Ovary (tissue), 9 donors: Measurements from ENCODE around the gene SLC6A18. TPM values are rescaled to one million over a fixed set of nuclear protein-coding genes. Genes with fewer than 3 reads are reported as not detected.

Source experiments
- DNase-seq, 5 donors: peaks; one replicate each; pipeline ENCODE4 v3.0.0-alpha.2; 2019 to 2020
- H3K27ac ChIP-seq, 2 donors: fragments of 200-600 bp; one replicate each; pipeline versions ENCODE4 v1.5.1 to v1.8.0; 2019 to 2022
- H3K27me3 ChIP-seq: fragments of 200-600 bp; one replicate; pipeline ENCODE4 v1.8.0; 2022
- H3K36me3 ChIP-seq: fragments of 200-600 bp; sonication (generic); one replicate; pipeline ENCODE4 v1.5.1; 2019
- H3K4me1 ChIP-seq: one replicate; pipeline ENCODE4 v1.8.1; 2013; ENCODE audit warnings: mild to moderate bottlenecking, moderate library complexity; ENCODE audit not compliant: insufficient read depth
- H3K4me3 ChIP-seq: fragments of 200-600 bp; sonication (generic); one replicate; pipeline ENCODE4 v1.5.1; 2017
- H3K9me3 ChIP-seq, 2 donors: fragments of 200-600 bp in 1 of 2; sonication (generic) in 1 of 2; one replicate each; pipeline versions ENCODE4 v1.5.1 to v1.8.1; 2013 to 2019; ENCODE audit warnings: mild to moderate bottlenecking in 1 of 2, moderate library complexity in 1 of 2
- CTCF ChIP-seq, 3 donors: fragments of 450-650 bp in 2 of 3; fragments of 200-600 bp in 1 of 3; IDR thresholded peaks; one replicate each; pipeline versions ENCODE4 v1.5.1 to v1.8.0; 2016 to 2022; ENCODE audit warnings: antibody characterized with exemption in 3 of 3, mild to moderate bottlenecking in 1 of 3
- EP300 ChIP-seq: sonication (generic); formaldehyde crosslinking; IDR thresholded peaks from one replicate; pipeline ENCODE4 v1.6.1; 2017; ENCODE audit warnings: antibody characterized with exemption
- POLR2A ChIP-seq: fragments of 450-650 bp; IDR thresholded peaks from one replicate; pipeline ENCODE4 v1.6.1; 2017; ENCODE audit warnings: antibody characterized with exemption, mild to moderate bottlenecking, moderate library complexity
- WGBS, 3 donors: extraction: QIAGEN DNeasy Blood & Tissue Kit in 1 of 3; methylation state at CpG; one replicate each; pipeline versions ENCODE4 v1.1.5 to v1.1.7; 2013 to 2017; 5-methylcytosine and 5-hydroxymethylcytosine counted together
- intact Hi-C, 4 donors: fragments of 100-400 bp; cut with DNase I; formaldehyde crosslinking; loops; one replicate each; pipeline versions ENCODE4 v1.11.0 to v1.15.1; 2022 to 2023
- polyA plus RNA-seq, 2 donors: library from polyadenylated mRNA; stranded (reverse); fragments of 200-250 nt in 1 of 2; fragments of 350-450 nt in 1 of 2; fragmentation: Illumina TruSeq in 1 of 2; extraction: RNeasy Lipid Tissue Mini Kit (QIAGEN cat#74804) in 1 of 2; gene quantifications; one replicate each; pipeline ENCODE4 v1.2.3, GENCODE V29; 2013 to 2014
- total RNA-seq, 7 donors: library from RNA; depleted of rRNA in 2 of 7; stranded (reverse); fragments of >200 nt in 2 of 7; fragmentation: NEBNext Ultra II Directional in 3 of 7; extraction: Animal tissue kit (Norgen Biotek cat#: 25700) in 3 of 7; gene quantifications; one replicate each; pipeline versions ENCODE4 v1.1.0 to v1.2.4, GENCODE V29; 2016 to 2023
- donor health status: DM: no; HTN: no; CAD: no; lungs with moderate emphysema.
- donor health status: DM: no; HTN: no; CAD: no.
- donor health status: Bipolar disorder and iron deficiency.
- donor health status: DM: yes; HTN: yes; CAD: no.
- donor health status: DM: no; HTN: no; CAD: no.
- donor health status: DM: yes; HTN: yes; CAD: no.

The SLC6A18 gene
- total and polyA plus RNA-seq, 9 donors = not detected

DNA sequence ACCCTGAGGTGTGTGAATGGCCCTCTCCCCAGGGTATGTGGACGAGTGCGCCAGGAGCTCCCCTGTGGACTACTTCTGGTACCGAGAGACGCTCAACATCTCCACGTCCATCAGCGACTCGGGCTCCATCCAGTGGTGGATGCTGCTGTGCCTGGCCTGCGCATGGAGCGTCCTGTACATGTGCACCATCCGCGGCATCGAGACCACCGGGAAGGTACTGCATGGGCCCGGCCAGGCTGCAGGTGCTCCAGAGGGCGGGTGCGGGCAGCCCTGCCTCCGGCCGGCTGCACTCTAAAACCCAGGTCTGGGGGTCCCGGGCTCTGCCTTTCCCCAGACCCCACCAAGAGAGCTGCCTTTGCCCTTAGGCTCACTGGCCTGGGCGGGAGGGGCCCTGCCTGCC is 12.9 kb upstream of the SLC6A18 start:
- no peak for DNase-seq
- TF ChIP-seq CTCF (IDR thresholded peaks at IDR 0.05) (no peak), POLR2A (no peak), EP300 (no peak)
- no peaks in the 10 kb centered on the region for H3K36me3 ChIP-seq
- no peak overlapping the region for H3K27ac ChIP-seq
- WGBS, 3 donors = 87 to 93% (median 89%) methylated on average over 18 to 20 of the region's 20 CpGs
- H3K4me1 ChIP-seq = no peaks in the 10 kb centered on the region
- intact Hi-C loops = no loop called here
- H3K27me3 ChIP-seq = no peaks in the 10 kb centered on the region
- no peak overlapping the region for H3K4me3 ChIP-seq
- no peaks in the 10 kb centered on the region for H3K9me3 ChIP-seq

- 84 to 90% (median 89%) methylated on average over 17 to 18 of the region's 18 CpGs for WGBS, 3 donors
- H3K27me3 ChIP-seq = no peaks in the 10 kb centered on the region
Observed at GRCh38 chr5:1212881-1213280, 12.3 kb upstream of the SLC6A18 start.

GRCh38 chr5:1213508-1214162 is 11.5 kb upstream of the SLC6A18 start:
- no peak overlapping the region for H3K27ac ChIP-seq
- 85 to 90% (median 87%) methylated on average over 25 of the region's 25 CpGs for WGBS, 3 donors
- no peaks in the 10 kb centered on the region for H3K27me3 ChIP-seq
- H3K4me1 ChIP-seq = no peaks in the 10 kb centered on the region
- H3K36me3 ChIP-seq = no peaks in the 10 kb centered on the region
- intact Hi-C loops = no loop called here
- no peak for DNase-seq
- H3K4me3 ChIP-seq = no peak overlapping the region
- TF ChIP-seq POLR2A (no peak), EP300 (no peak)
- no peaks in the 10 kb centered on the region for H3K9me3 ChIP-seq

More at GRCh38 chr5:1212881-1213280, 12.3 kb upstream of the SLC6A18 start:
- Histone ChIP-seq H3K4me1 (no peaks in the 10 kb centered on the region), H3K36me3 (no peaks in the 10 kb centered on the region), H3K27ac (no peak overlapping the region), H3K4me3 (no peak overlapping the region), H3K9me3 (no peaks in the 10 kb centered on the region)
- TF ChIP-seq POLR2A (no peak), EP300 (no peak), CTCF (IDR thresholded peaks at IDR 0.05) (no peak)
- intact Hi-C loops = no loop called here
- DNase-seq = no peak

GRCh38 chr5:1214163-1214935 is 10.8 kb upstream of the SLC6A18 start:
- Histone ChIP-seq H3K27ac (no peak overlapping the region), H3K9me3 (no peaks in the 10 kb centered on the region), H3K4me1 (no peaks in the 10 kb centered on the region), H3K36me3 (no peaks in the 10 kb centered on the region), H3K4me3 (no peak overlapping the region), H3K27me3 (no peaks in the 10 kb centered on the region)
- intact Hi-C loops = no loop called here
- no peak for DNase-seq
- 58 to 68% (median 59%) methylated on average over 20 to 22 of the region's 22 CpGs for WGBS, 3 donors
- TF ChIP-seq CTCF (IDR thresholded peaks at IDR 0.05) (no peak), EP300 (no peak), POLR2A (no peak)

DNA sequence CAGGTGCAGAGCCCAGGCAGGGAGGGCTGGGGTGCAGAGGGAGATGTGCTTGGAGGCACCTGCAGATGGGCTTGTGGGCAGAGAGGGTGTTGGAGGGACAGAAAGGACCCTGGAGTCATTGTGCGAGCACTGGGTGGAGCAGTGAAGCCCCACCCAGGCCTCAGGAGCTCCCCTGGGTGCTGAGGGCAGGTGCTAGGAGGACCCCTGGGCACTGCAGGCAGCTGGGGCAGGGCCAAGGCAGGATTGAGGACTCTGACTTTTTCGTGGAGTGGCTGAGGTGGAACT is 10.3 kb upstream of the SLC6A18 start:
- H3K27ac ChIP-seq = no peak overlapping the region
- no peaks in the 10 kb centered on the region for H3K9me3 ChIP-seq
- intact Hi-C loops = no loop called here
- DNase-seq = no peak
- TF ChIP-seq EP300 = no peak
- TF ChIP-seq POLR2A = no peak
- TF ChIP-seq CTCF (IDR thresholded peaks at IDR 0.05) = no peak
- no peaks in the 10 kb centered on the region for H3K36me3 ChIP-seq
- no peak overlapping the region for H3K4me3 ChIP-seq
- no peaks in the 10 kb centered on the region for H3K27me3 ChIP-seq
- WGBS, 3 donors = 69 to 78% (median 74%) methylated on average over 2 of the region's 2 CpGs
- H3K4me1 ChIP-seq = no peaks in the 10 kb centered on the region
